Measurements from ENCODE around the gene CSGALNACT2.

The CSGALNACT2 gene

GRCh38 chr10:43124574-43125273, 13.5 kb upstream of the CSGALNACT2 start:
- no peak for DNase-seq

GRCh38 chr10:43125274-43125845, 12.9 kb upstream of the CSGALNACT2 start:
- DNase-seq: no peak

- DNase-seq: no peak
These were observed 12.1 kb upstream of the CSGALNACT2 start for GRCh38 chr10:43125881-43126731.

- DNase-seq: no peak
These were observed 11.4 kb upstream of the CSGALNACT2 start for GRCh38 chr10:43126759-43127424.

GRCh38 chr10:43127442-43127841, 10.8 kb upstream of the CSGALNACT2 start:
- DNase-seq: no peak

- no peak for DNase-seq
These were observed 9.9 kb upstream of the CSGALNACT2 start for GRCh38 chr10:43128331-43128730.

GRCh38 chr10:43128958-43129706, 9.1 kb upstream of the CSGALNACT2 start:
- DNase-seq: peak in 1 of 2 donors; percentile 98

GRCh38 chr10:43130770-43131171, 7.5 kb upstream of the CSGALNACT2 start:
- no peak for DNase-seq

- DNase-seq: no peak
These were observed 7.0 kb upstream of the CSGALNACT2 start for GRCh38 chr10:43131256-43131655.

- no peak for DNase-seq
These were observed 6.3 kb upstream of the CSGALNACT2 start for GRCh38 chr10:43131906-43132305.

GRCh38 chr10:43132867-43133787, 5.1 kb upstream of the CSGALNACT2 start:
- DNase-seq: peak in 1 of 2 donors; percentile 9

- DNase-seq: no peak
These were observed 3.9 kb upstream of the CSGALNACT2 start for GRCh38 chr10:43134126-43134905.

GRCh38 chr10:43135064-43135463, 3.2 kb upstream of the CSGALNACT2 start:
- DNase-seq: no peak

- DNase-seq: no peak
These were observed 2.6 kb upstream of the CSGALNACT2 start for GRCh38 chr10:43135656-43136055.

GRCh38 chr10:43136432-43136831, 1.8 kb upstream of the CSGALNACT2 start:
- no peak for DNase-seq

GRCh38 chr10:43136995-43137716, 1.1 kb upstream of the CSGALNACT2 start:
- no peak for DNase-seq

- DNase-seq: no peak
These were observed 576 bp upstream of the CSGALNACT2 start for GRCh38 chr10:43137717-43138020.

GRCh38 chr10:43138757-43139241, 554 bp downstream of the CSGALNACT2 start:
- no peak for DNase-seq

- DNase-seq: no peak
These were observed 3.2 kb downstream of the CSGALNACT2 start for GRCh38 chr10:43141421-43141820.

- no peak for DNase-seq
These were observed 7.1 kb downstream of the CSGALNACT2 start for GRCh38 chr10:43145311-43145710.

Data from bone marrow (tissue), 2 donors.